Spleen (tissue), 7 donors: ENCODE measurements around the gene CAMTA1.

Source experiments
- CTCF ChIP-seq, 11 experiments: fragments of 200-600 bp in 7 of 11; fragments of 450-650 bp in 4 of 11; sonication (generic) in 4 of 11; IDR thresholded peaks in 8 of 11; conservative IDR thresholded peaks in 3 of 11; 1 replicate in 7 of 11; 2 replicates in 4 of 11; pipeline versions ENCODE4 v1.4.0 to v1.8.0; 2016 to 2021; ENCODE audit warnings: antibody characterized with exemption in 11 of 11, inconsistent platforms in 4 of 11, mild to moderate bottlenecking in 1 of 11
- POLR2A ChIP-seq, 3 donors: fragments of 450-650 bp; IDR thresholded peaks; one replicate each; pipeline ENCODE4 v1.5.1; 2017; ENCODE audit warnings: antibody characterized with exemption in 3 of 3, mild to moderate bottlenecking in 1 of 3
- donor health status: DM: no; HTN: no; CAD: no; lungs with moderate emphysema.
- donor health status: DM: no; HTN: no; CAD: no.
- donor health status: DM: no; HTN: no; CAD: no.

DNA sequence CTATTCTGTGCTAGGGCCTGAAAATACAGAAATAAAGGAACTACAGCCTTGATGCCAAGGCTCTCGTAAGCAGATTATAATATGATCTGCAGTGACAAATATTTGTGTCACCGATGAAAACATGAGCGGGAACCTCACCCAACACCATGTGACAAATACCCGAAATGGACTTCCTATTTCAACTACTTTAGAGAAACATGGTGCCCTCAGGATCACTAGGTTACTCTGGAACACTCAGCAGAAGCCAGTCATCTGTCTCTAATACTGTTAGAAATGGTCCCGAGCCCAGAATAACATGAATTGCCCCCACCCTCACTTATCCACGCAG lies 985.4 kb downstream of the CAMTA1 start:
- TF ChIP-seq CTCF (IDR thresholded peaks at IDR 0.05 in 8 of 11, conservative IDR thresholded peaks at IDR 0.05 in 3 of 11), result no peak
- no peak for TF ChIP-seq POLR2A (IDR thresholded peaks at IDR 0.05)
